ENCODE measurements around the gene ACSS2. TPM values are rescaled to one million over a fixed set of nuclear protein-coding genes. Genes with fewer than 3 reads are reported as not detected.

ACSS2 gene
- total RNA-seq, 6 experiments from 2014 or later = 21.9 to 118 (median 45.7) TPM

- no peak overlapping the region for H3K4me3 ChIP-seq
- no peak overlapping the region for H3K27ac ChIP-seq
- peaks cover 0 to 67% (median 15%) of the 10 kb centered on the region in 4 donors for H3K36me3 ChIP-seq
- peaks cover 0 to 16% (median 8%) of the 10 kb centered on the region in 4 donors for H3K4me1 ChIP-seq
- no peak for DNase-seq
- TF ChIP-seq, protein P1, sequence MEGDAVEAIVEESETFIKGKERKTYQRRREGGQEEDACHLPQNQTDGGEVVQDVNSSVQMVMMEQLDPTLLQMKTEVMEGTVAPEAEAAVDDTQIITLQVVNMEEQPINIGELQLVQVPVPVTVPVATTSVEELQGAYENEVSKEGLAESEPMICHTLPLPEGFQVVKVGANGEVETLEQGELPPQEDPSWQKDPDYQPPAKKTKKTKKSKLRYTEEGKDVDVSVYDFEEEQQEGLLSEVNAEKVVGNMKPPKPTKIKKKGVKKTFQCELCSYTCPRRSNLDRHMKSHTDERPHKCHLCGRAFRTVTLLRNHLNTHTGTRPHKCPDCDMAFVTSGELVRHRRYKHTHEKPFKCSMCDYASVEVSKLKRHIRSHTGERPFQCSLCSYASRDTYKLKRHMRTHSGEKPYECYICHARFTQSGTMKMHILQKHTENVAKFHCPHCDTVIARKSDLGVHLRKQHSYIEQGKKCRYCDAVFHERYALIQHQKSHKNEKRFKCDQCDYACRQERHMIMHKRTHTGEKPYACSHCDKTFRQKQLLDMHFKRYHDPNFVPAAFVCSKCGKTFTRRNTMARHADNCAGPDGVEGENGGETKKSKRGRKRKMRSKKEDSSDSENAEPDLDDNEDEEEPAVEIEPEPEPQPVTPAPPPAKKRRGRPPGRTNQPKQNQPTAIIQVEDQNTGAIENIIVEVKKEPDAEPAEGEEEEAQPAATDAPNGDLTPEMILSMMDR (IDR thresholded peaks at IDR 0.05) = no peak
- no peak for TF ChIP-seq POLR2A (IDR thresholded peaks at IDR 0.05)
- intact Hi-C loops (cut with DNase I) = no loop called here
- no peaks in the 10 kb centered on the region for H3K9me3 ChIP-seq
- H3K27me3 ChIP-seq = no peaks in the 10 kb centered on the region
- no CpG with 5 or more reads among the region's 1 CpG for WGBS (ENCODE audit: insufficient coverage, low coverage, low lambda C conversion rate, missing lambda C conversion rate)
- no peak for ATAC-seq
Measured at GRCh38 chr20:34925981-34926380, 49.6 kb downstream of the ACSS2 start.

- peaks cover 0 to 61% (median 15%) of the 10 kb centered on the region in 4 donors for H3K36me3 ChIP-seq
Measured at GRCh38 chr20:34926581-34926980, 50.2 kb downstream of the ACSS2 start.

DNA sequence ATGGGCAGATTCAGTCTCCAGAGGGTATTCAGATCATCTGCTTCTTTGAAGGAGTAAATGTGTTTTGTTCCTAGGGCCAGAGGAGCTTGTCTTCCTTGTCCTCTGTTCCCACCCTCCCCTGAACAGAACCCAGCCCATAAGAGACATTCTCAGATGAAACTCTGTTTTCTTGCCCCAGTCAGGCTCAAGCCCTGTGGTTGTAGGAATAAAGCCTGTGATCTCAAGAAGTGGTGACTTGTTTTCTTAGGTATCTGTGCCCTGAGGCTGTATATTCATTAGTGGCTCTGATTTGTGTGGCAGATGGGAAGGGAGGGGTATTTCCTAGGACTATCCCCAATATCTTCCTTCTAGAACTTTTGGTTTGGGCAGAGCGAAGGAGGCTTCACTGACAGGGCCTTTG is 51.3 kb downstream of the ACSS2 start:
- H3K27ac ChIP-seq = no peak overlapping the region
- H3K9me3 ChIP-seq = no peaks in the 10 kb centered on the region
- DNase-seq (no peak), ATAC-seq (no peak)
- H3K4me1 ChIP-seq = peaks cover 0 to 8% (median 3%) of the 10 kb centered on the region in 4 donors
- TF ChIP-seq, protein P1 (IDR thresholded peaks at IDR 0.05) = no peak
- TF ChIP-seq POLR2A (IDR thresholded peaks at IDR 0.05) = no peak
- peaks cover 0 to 60% (median 15%) of the 10 kb centered on the region in 4 donors for H3K36me3 ChIP-seq
- no peak overlapping the region for H3K4me3 ChIP-seq
- WGBS (ENCODE audit: insufficient coverage, low coverage, low lambda C conversion rate, missing lambda C conversion rate) = 100% methylated on average over 1 of the region's 1 CpG
- H3K27me3 ChIP-seq = no peaks in the 10 kb centered on the region
- intact Hi-C loops (cut with DNase I) = no loop called here

More at GRCh38 chr20:34926581-34926980, 50.2 kb downstream of the ACSS2 start:
- no peaks in the 10 kb centered on the region for H3K27me3 ChIP-seq
- 80% methylated on average over 1 of the region's 1 CpG for WGBS (ENCODE audit: insufficient coverage, low coverage, low lambda C conversion rate, missing lambda C conversion rate)
- H3K9me3 ChIP-seq = no peaks in the 10 kb centered on the region
- ATAC-seq = no peak
- no peak overlapping the region for H3K4me3 ChIP-seq
- peaks cover 0 to 16% (median 8%) of the 10 kb centered on the region in 4 donors for H3K4me1 ChIP-seq
- no peak overlapping the region for H3K27ac ChIP-seq
- intact Hi-C loops (cut with DNase I) = no loop called here
- DNase-seq = no peak
- no peak for TF ChIP-seq POLR2A (IDR thresholded peaks at IDR 0.05)
- TF ChIP-seq, protein P1 (IDR thresholded peaks at IDR 0.05) = no peak

GRCh38 chr20:34928411-34928810 is 52.0 kb downstream of the ACSS2 start:
- ATAC-seq = no peak
- TF ChIP-seq POLR2A (IDR thresholded peaks at IDR 0.05) = no peak
- TF ChIP-seq, protein P1 (IDR thresholded peaks at IDR 0.05) = no peak
- Histone ChIP-seq H3K4me3 (no peak overlapping the region), H3K27me3 (no peaks in the 10 kb centered on the region), H3K27ac (no peak overlapping the region), H3K4me1 (peaks cover 0 to 1% (median 0%) of the 10 kb centered on the region in 4 donors), H3K9me3 (no peaks in the 10 kb centered on the region), H3K36me3 (peaks cover 0 to 60% (median 15%) of the 10 kb centered on the region in 4 donors)
- no peak for DNase-seq
- intact Hi-C loops (cut with DNase I) = no loop called here
- no CpG with 5 or more reads among the region's 2 CpGs for WGBS (ENCODE audit: insufficient coverage, low coverage, low lambda C conversion rate, missing lambda C conversion rate)
